GM12878 (cell line): ENCODE data around the gene CRB2. TPM values are rescaled to one million over a fixed set of nuclear protein-coding genes. Genes with fewer than 3 reads are reported as not detected.

Experiments
- BMI1 ChIP-seq: fragments of 450-650 bp; IDR thresholded peaks from 2 replicates; pipeline ENCODE4 v1.6.1; 2016; ENCODE audit warnings: mild to moderate bottlenecking, moderate library complexity, borderline replicate concordance
- ETV6 ChIP-seq, 2 experiments: fragments of 450-650 bp in 1 of 2; IDR thresholded peaks in 1 of 2; conservative IDR thresholded peaks in 1 of 2; 2 replicates each; pipeline ENCODE4 v1.6.1; 2014; ENCODE audit warnings: antibody characterized with exemption in 1 of 2, borderline replicate concordance in 1 of 2, low read depth in 1 of 2, mild to moderate bottlenecking in 1 of 2, moderate library complexity in 1 of 2
- FOS ChIP-seq: IDR thresholded peaks from 3 replicates; pipeline ENCODE4 v1.6.1; 2011; ENCODE audit warnings: borderline replicate concordance; ENCODE audit not compliant: insufficient read length; ENCODE audit errors: extremely low read depth
- HDAC2 ChIP-seq: fragments of 200-600 bp; sonication (generic); IDR thresholded peaks from 2 replicates; pipeline ENCODE4 v1.6.1; 2017
- IKZF2 ChIP-seq, 2 experiments: fragments of 450-650 bp; IDR thresholded peaks; 2 replicates each; pipeline ENCODE4 v1.6.1; 2017; ENCODE audit warnings: mild to moderate bottlenecking in 2 of 2, moderate library complexity in 2 of 2
- IRF4 ChIP-seq: IDR thresholded peaks from 2 replicates; pipeline ENCODE4 v1.6.1; 2011; ENCODE audit warnings: low read depth, low read length
- KDM1A ChIP-seq: fragments of 200-600 bp; sonication (generic); IDR thresholded peaks from 2 replicates; pipeline ENCODE4 v1.6.1; 2016; ENCODE audit warnings: borderline replicate concordance
- NFIC ChIP-seq: IDR thresholded peaks from 2 replicates; pipeline ENCODE4 v1.6.1; 2012; ENCODE audit warnings: low read depth, mild to moderate bottlenecking, inconsistent platforms, low read length, moderate library complexity
- RAD21 ChIP-seq: IDR thresholded peaks from 2 replicates; pipeline ENCODE4 v1.6.1; 2011; ENCODE audit warnings: mild to moderate bottlenecking, low read depth, low read length, moderate library complexity; ENCODE audit not compliant: insufficient read depth
- TAF1 ChIP-seq: IDR thresholded peaks from 2 replicates; pipeline ENCODE4 v1.6.1; 2011; ENCODE audit warnings: mild to moderate bottlenecking, low read depth, low read length, borderline replicate concordance
- YY1 ChIP-seq: IDR thresholded peaks from 2 replicates; pipeline ENCODE4 v1.6.1; 2011; ENCODE audit warnings: low read depth, mild to moderate bottlenecking, low read length
- ZNF622 ChIP-seq: fragments of 450-650 bp; IDR thresholded peaks from 2 replicates; pipeline ENCODE4 v1.6.1; 2017; ENCODE audit warnings: mild to moderate bottlenecking, inconsistent platforms
- polyA plus RNA-seq, 11 experiments: library from polyadenylated mRNA; depleted of rRNA in 4 of 11; unstranded in 6 of 11; stranded (reverse) in 5 of 11; fragments of >200 nt; fragmentation: Nextera tagmentation in 4 of 11; fragmentation: Illumina TruSeq in 1 of 11; extraction: Ambion mirVana in 4 of 11; extraction: Trizol in 1 of 11; gene quantifications; 1 replicate in 1 of 11; 2 replicates in 10 of 11; pipeline versions ENCODE4 v1.2.1 to v1.2.3, GENCODE V29; 2011 to 2016; ENCODE audit warnings: inconsistent platforms in 2 of 11, missing spikeins in 2 of 11, low read depth in 1 of 11
- total RNA-seq, 4 experiments: library from RNA; depleted of rRNA in 3 of 4; stranded (reverse); fragments of >200 nt in 3 of 4; fragmentation: Illumina TruSeq in 1 of 4; extraction: Trizol in 1 of 4; gene quantifications; 2 replicates each; pipeline versions ENCODE4 v1.2.1 to v1.2.3, GENCODE V29; 2013 to 2021
- TF ChIP-seq, protein P1 (sequence below): fragments of 450-650 bp; IDR thresholded peaks from 2 replicates; pipeline ENCODE4 v1.6.1; 2016; ENCODE audit warnings: mild to moderate bottlenecking, moderate library complexity, borderline replicate concordance
- TF ChIP-seq, protein P2 (sequence below): fragments of 150-350 bp; IDR thresholded peaks from 2 replicates; pipeline ENCODE4 v1.6.1; 2014; ENCODE audit warnings: mild to moderate bottlenecking, low read depth, low read length
- TF ChIP-seq, protein P3 (sequence below): fragments of 150-350 bp; IDR thresholded peaks from 2 replicates; pipeline ENCODE4 v1.6.1; 2016; ENCODE audit warnings: low read depth, low read length
- TF ChIP-seq, protein P4 (sequence below): IDR thresholded peaks from 2 replicates; pipeline ENCODE4 v1.6.1; 2012; ENCODE audit warnings: low read length, inconsistent platforms

CRB2 gene
- total and polyA plus RNA-seq, 10 of the 15 experiments (the other 5 are each of a cell fraction or from before 2014, with no cell fraction given), result 0.01 to 0.80 (median 0.23) TPM; not detected in 3

DNA sequence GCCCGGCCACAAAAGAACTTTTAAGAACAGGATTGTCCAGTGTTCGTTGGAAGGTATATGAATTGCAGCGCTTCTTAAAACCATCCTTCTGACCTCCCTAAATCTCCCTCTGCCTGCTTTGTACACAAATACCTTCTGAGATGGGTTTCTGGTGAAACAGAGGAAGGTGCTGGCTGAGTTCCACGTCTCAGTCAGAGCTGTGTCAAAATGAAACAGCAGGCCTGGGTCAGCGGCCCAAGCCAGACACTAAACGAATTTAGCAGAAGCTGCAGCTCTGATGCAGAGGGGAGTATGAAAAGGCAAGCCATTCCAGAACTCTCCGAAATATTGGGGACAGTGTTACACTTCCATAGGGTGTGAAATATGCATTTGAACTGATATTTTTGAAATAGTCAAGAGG is 37.8 kb upstream of the CRB2 start (continued):
- TF ChIP-seq, protein P1, sequence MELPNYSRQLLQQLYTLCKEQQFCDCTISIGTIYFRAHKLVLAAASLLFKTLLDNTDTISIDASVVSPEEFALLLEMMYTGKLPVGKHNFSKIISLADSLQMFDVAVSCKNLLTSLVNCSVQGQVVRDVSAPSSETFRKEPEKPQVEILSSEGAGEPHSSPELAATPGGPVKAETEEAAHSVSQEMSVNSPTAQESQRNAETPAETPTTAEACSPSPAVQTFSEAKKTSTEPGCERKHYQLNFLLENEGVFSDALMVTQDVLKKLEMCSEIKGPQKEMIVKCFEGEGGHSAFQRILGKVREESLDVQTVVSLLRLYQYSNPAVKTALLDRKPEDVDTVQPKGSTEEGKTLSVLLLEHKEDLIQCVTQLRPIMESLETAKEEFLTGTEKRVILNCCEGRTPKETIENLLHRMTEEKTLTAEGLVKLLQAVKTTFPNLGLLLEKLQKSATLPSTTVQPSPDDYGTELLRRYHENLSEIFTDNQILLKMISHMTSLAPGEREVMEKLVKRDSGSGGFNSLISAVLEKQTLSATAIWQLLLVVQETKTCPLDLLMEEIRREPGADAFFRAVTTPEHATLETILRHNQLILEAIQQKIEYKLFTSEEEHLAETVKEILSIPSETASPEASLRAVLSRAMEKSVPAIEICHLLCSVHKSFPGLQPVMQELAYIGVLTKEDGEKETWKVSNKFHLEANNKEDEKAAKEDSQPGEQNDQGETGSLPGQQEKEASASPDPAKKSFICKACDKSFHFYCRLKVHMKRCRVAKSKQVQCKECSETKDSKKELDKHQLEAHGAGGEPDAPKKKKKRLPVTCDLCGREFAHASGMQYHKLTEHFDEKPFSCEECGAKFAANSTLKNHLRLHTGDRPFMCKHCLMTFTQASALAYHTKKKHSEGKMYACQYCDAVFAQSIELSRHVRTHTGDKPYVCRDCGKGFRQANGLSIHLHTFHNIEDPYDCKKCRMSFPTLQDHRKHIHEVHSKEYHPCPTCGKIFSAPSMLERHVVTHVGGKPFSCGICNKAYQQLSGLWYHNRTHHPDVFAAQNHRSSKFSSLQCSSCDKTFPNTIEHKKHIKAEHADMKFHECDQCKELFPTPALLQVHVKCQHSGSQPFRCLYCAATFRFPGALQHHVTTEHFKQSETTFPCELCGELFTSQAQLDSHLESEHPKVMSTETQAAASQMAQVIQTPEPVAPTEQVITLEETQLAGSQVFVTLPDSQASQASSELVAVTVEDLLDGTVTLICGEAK, result no peak
- TF ChIP-seq, protein P2, sequence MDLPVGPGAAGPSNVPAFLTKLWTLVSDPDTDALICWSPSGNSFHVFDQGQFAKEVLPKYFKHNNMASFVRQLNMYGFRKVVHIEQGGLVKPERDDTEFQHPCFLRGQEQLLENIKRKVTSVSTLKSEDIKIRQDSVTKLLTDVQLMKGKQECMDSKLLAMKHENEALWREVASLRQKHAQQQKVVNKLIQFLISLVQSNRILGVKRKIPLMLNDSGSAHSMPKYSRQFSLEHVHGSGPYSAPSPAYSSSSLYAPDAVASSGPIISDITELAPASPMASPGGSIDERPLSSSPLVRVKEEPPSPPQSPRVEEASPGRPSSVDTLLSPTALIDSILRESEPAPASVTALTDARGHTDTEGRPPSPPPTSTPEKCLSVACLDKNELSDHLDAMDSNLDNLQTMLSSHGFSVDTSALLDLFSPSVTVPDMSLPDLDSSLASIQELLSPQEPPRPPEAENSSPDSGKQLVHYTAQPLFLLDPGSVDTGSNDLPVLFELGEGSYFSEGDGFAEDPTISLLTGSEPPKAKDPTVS, result no peak
- TF ChIP-seq TAF1 (peak; percentile 33; the same call in 1 of the 2 replicates), ETV6 (conservative IDR thresholded peaks at IDR 0.05 in 1 of 2, IDR thresholded peaks at IDR 0.05 in 1 of 2; ENCODE audit: borderline replicate concordance in 1 of 2, low read depth in 1 of 2) (peak in 1 of 2 experiments; percentile 67; a peak in 2 of 4 replicates), HDAC2 (no peak), NFIC (no peak), ZNF622 (no peak), YY1 (no peak), FOS (no peak), KDM1A (no peak), IKZF2 (IDR thresholded peaks at IDR 0.05) (peak; percentile 52 to 53; a peak in 3 of 4 replicates), IRF4 (peak; percentile 90), RAD21 (peak; percentile 28; the same call in 1 of the 2 replicates), BMI1 (no peak)
- TF ChIP-seq, protein P3, sequence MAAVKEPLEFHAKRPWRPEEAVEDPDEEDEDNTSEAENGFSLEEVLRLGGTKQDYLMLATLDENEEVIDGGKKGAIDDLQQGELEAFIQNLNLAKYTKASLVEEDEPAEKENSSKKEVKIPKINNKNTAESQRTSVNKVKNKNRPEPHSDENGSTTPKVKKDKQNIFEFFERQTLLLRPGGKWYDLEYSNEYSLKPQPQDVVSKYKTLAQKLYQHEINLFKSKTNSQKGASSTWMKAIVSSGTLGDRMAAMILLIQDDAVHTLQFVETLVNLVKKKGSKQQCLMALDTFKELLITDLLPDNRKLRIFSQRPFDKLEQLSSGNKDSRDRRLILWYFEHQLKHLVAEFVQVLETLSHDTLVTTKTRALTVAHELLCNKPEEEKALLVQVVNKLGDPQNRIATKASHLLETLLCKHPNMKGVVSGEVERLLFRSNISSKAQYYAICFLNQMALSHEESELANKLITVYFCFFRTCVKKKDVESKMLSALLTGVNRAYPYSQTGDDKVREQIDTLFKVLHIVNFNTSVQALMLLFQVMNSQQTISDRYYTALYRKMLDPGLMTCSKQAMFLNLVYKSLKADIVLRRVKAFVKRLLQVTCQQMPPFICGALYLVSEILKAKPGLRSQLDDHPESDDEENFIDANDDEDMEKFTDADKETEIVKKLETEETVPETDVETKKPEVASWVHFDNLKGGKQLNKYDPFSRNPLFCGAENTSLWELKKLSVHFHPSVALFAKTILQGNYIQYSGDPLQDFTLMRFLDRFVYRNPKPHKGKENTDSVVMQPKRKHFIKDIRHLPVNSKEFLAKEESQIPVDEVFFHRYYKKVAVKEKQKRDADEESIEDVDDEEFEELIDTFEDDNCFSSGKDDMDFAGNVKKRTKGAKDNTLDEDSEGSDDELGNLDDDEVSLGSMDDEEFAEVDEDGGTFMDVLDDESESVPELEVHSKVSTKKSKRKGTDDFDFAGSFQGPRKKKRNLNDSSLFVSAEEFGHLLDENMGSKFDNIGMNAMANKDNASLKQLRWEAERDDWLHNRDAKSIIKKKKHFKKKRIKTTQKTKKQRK, result no peak
- TF ChIP-seq, protein P4, sequence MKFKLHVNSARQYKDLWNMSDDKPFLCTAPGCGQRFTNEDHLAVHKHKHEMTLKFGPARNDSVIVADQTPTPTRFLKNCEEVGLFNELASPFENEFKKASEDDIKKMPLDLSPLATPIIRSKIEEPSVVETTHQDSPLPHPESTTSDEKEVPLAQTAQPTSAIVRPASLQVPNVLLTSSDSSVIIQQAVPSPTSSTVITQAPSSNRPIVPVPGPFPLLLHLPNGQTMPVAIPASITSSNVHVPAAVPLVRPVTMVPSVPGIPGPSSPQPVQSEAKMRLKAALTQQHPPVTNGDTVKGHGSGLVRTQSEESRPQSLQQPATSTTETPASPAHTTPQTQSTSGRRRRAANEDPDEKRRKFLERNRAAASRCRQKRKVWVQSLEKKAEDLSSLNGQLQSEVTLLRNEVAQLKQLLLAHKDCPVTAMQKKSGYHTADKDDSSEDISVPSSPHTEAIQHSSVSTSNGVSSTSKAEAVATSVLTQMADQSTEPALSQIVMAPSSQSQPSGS, result no peak
